Adrenal gland (tissue), 12 donors: Measurements from ENCODE around the gene TMEM132C. TPM values are rescaled to one million over a fixed set of nuclear protein-coding genes. Genes with fewer than 3 reads are reported as not detected.
"Not testable (repeated sequence)": the region's sequence is repeated elsewhere in the genome, so short reads cannot be mapped to it uniquely, and the experiment has no call there.

ENCODE experiments used
- DNase-seq, 7 donors: peaks; one replicate each; pipeline ENCODE4 v3.0.0-alpha.2; 2019 to 2020
- H3K27ac ChIP-seq, 5 donors: fragments of 200-600 bp; sonication (generic) in 4 of 5; 1 replicate in 3 of 5; 2 replicates in 2 of 5; pipeline versions ENCODE4 v1.5.1 to v1.8.0; 2016 to 2020; ENCODE audit warnings: mild to moderate bottlenecking in 1 of 5
- H3K27me3 ChIP-seq: fragments of 200-600 bp; 2 replicates; pipeline ENCODE4 v1.8.0; 2021
- H3K36me3 ChIP-seq, 2 donors: fragments of 200-600 bp; replicated peaks in 1 of 2; 1 replicate in 1 of 2; 2 replicates in 1 of 2; pipeline versions ENCODE4 v1.5.1 to v1.8.0; 2018 to 2022
- H3K4me1 ChIP-seq, 2 donors: fragments of 200-600 bp; replicated peaks in 1 of 2; 1 replicate in 1 of 2; 2 replicates in 1 of 2; pipeline versions ENCODE4 v1.5.1 to v1.8.0; 2018 to 2021
- H3K4me3 ChIP-seq, 4 donors: fragments of 200-600 bp; sonication (generic) in 3 of 4; one replicate each; pipeline ENCODE4 v1.5.1; 2016 to 2018
- H3K9me3 ChIP-seq, 3 donors: fragments of 200-600 bp; sonication (generic) in 1 of 3; replicated peaks in 1 of 3; 1 replicate in 2 of 3; 2 replicates in 1 of 3; pipeline versions ENCODE4 v1.5.1 to v1.8.0; 2016 to 2021
- CTCF ChIP-seq, 6 experiments: fragments of 450-650 bp in 4 of 6; fragments of 200-600 bp in 2 of 6; sonication (generic) in 1 of 6; IDR thresholded peaks; 1 replicate in 5 of 6; 2 replicates in 1 of 6; pipeline versions ENCODE4 v1.5.1 to v1.8.0; 2016 to 2021; ENCODE audit warnings: antibody characterized with exemption in 6 of 6, mild to moderate bottlenecking in 2 of 6, moderate library complexity in 1 of 6
- POLR2A ChIP-seq, 2 donors: fragments of 450-650 bp; IDR thresholded peaks; one replicate each; pipeline ENCODE4 v1.6.1; 2017; ENCODE audit warnings: antibody characterized with exemption in 2 of 2, mild to moderate bottlenecking in 2 of 2, moderate library complexity in 1 of 2
- WGBS, 4 donors: extraction: QIAGEN DNeasy Blood & Tissue Kit in 2 of 4; methylation state at CpG; one replicate each; pipeline versions ENCODE4 v1.1.5 to v1.1.7; 2013 to 2017; 5-methylcytosine and 5-hydroxymethylcytosine counted together
- intact Hi-C, 2 donors: fragments of 100-400 bp; cut with DNase I; formaldehyde crosslinking; loops; one replicate each; pipeline versions ENCODE4 v1.14.1 to v1.15.0; 2022 to 2023
- polyA plus RNA-seq, 3 donors: library from polyadenylated mRNA; stranded (reverse); fragments of 200-250 nt in 2 of 3; fragments of 350-450 nt in 1 of 3; fragmentation: Illumina TruSeq in 1 of 3; extraction: RNeasy Lipid Tissue Mini Kit (QIAGEN cat#74804) in 1 of 3; gene quantifications; one replicate each; pipeline ENCODE4 v1.2.3, GENCODE V29; 2013 to 2014
- total RNA-seq, 9 donors: library from RNA; depleted of rRNA in 4 of 9; stranded (reverse); fragments of >200 nt in 4 of 9; fragments of 120-200 nt in 1 of 9; fragmentation: NEBNext Ultra II Directional in 1 of 9; extraction: Animal tissue kit (Norgen Biotek cat#: 25700) in 1 of 9; gene quantifications; one replicate each; pipeline versions ENCODE4 v1.1.0 to v1.2.4, GENCODE V29; 2013 to 2023
- donor health status: healthy with polysubstance abuse.
- donor health status: Bipolar disorder and iron deficiency.
- donor health status: DM: yes; HTN: yes; CAD: no.
- donor health status: DM: no; HTN: no; CAD: no.
- donor health status: DM: no; HTN: no; CAD: no.
- donor health status: DM: yes; HTN: yes; CAD: no.

TMEM132C gene
- total and polyA plus RNA-seq, 12 donors, result 1.2 to 4.2 (median 2.5) TPM

DNA sequence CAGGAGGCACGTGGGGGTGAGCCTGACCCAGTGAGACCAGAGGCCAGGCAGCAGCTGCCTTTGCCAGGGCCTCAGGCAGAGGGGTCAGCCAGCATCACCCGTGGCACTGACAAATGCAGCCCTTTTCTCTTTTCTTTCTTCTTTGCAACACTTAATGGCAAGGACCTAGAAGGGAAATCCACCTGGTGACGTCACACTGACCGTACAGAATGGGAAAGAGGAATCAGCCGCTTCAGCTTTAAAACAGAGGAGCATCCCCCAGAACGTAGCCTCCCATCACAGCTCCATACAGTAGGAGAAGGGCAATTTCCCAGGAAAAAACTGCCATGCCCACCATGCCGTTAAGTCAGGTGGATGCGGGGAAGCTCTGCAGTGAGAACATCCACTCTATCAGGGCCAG is 328.6 kb downstream of the TMEM132C start:
- Histone ChIP-seq H3K4me1 (no peaks in the 10 kb centered on the region), H3K27me3 (no peaks in the 10 kb centered on the region), H3K9me3 (no peaks in the 10 kb centered on the region), H3K4me3 (no peak overlapping the region), H3K36me3 (no peaks in the 10 kb centered on the region), H3K27ac (no peak overlapping the region)
- TF ChIP-seq CTCF (IDR thresholded peaks at IDR 0.05) (no peak), POLR2A (IDR thresholded peaks at IDR 0.05) (no peak)
- WGBS, 4 donors, result 67 to 80% (median 70%) methylated on average over 8 of the region's 8 CpGs
- no peak for DNase-seq
- intact Hi-C loops, result no loop called here

DNA sequence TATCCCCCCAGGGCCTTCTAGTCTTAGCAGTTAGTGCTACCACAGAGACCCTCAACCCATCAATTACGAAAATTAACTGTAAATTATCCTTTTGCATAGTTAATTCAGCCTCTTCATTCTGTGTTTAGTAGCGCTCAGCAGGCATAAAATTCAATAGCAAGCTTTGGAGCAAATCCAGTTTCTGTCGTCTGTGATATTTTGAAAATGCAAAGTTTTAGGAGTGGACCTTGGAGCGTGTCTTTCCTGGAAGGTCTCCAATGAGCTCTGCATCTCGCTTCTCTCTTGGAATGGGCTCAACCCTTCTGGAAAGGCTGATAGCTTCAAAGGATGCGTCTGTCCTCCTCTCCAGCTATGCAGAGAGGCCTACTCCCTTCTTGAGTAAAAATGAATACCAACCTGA is 333.9 kb downstream of the TMEM132C start:
- no peaks in the 10 kb centered on the region for H3K27me3 ChIP-seq
- no peak for DNase-seq
- no peak for TF ChIP-seq CTCF (IDR thresholded peaks at IDR 0.05)
- TF ChIP-seq POLR2A (IDR thresholded peaks at IDR 0.05), result no peak
- no peaks in the 10 kb centered on the region for H3K4me1 ChIP-seq
- no peaks in the 10 kb centered on the region for H3K9me3 ChIP-seq
- intact Hi-C loops, result no loop called here
- no peak overlapping the region for H3K4me3 ChIP-seq
- WGBS, 4 donors, result 53 to 70% (median 59%) methylated on average over 5 to 6 of the region's 6 CpGs
- no peak overlapping the region for H3K27ac ChIP-seq
- H3K36me3 ChIP-seq, result no peaks in the 10 kb centered on the region

DNA sequence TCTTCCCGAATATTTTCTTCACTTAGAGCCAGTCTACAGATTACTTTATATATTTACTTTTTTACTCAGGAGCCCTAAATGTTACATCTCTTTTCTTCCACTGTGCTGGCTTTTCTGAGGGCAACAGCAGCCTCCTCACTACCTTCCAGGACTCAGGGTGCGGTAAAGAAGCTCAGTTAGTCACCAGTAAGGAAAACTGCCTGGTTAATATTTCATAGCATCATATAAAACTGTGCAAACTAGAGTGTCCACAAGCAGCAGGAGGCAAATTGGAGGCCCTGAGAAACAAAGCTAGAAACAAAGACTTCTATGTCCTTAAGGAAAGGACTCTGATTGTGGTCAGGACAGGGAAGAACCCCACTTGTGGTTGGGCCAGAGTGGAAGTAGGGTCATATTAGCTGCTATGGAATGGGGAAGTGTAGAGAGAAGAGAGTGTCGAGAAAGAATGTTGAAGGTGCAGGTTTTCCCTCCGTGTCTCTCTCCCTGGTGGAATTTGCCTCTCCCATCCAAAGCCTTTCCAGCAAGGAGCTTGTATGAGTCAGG is 336.7 kb downstream of the TMEM132C start:
- Histone ChIP-seq H3K27ac (no peak overlapping the region), H3K36me3 (no peaks in the 10 kb centered on the region), H3K4me3 (no peak overlapping the region), H3K4me1 (no peaks in the 10 kb centered on the region), H3K27me3 (no peaks in the 10 kb centered on the region), H3K9me3 (no peaks in the 10 kb centered on the region)
- TF ChIP-seq CTCF (IDR thresholded peaks at IDR 0.05) (no peak), POLR2A (IDR thresholded peaks at IDR 0.05) (no peak)
- WGBS, 4 donors, result 59 to 78% (median 68%) methylated on average over 4 of the region's 4 CpGs
- no peak for DNase-seq
- intact Hi-C loops, result no loop called here

GRCh38 chr12:128604219-128604618 is 337.2 kb downstream of the TMEM132C start:
- H3K4me1 ChIP-seq, H3K27me3 ChIP-seq, H3K9me3 ChIP-seq, H3K4me3 ChIP-seq, intact Hi-C loops, H3K27ac ChIP-seq, H3K36me3 ChIP-seq, DNase-seq: not testable (repeated sequence)
- 31 to 53% (median 43%) methylated on average over 1 of the region's 1 CpG for WGBS, 4 donors

- no peak overlapping the region for H3K27ac ChIP-seq
- WGBS, 4 donors, result 38 to 58% (median 48%) methylated on average over 2 to 4 of the region's 4 CpGs
- H3K36me3 ChIP-seq, result no peaks in the 10 kb centered on the region
- TF ChIP-seq POLR2A (IDR thresholded peaks at IDR 0.05) (no peak), CTCF (IDR thresholded peaks at IDR 0.05) (no peak)
- H3K9me3 ChIP-seq, result no peaks in the 10 kb centered on the region
- H3K27me3 ChIP-seq, result no peaks in the 10 kb centered on the region
- no peak for DNase-seq
- no peaks in the 10 kb centered on the region for H3K4me1 ChIP-seq
- H3K4me3 ChIP-seq, result no peak overlapping the region
- intact Hi-C loops, result no loop called here
Observed at GRCh38 chr12:128606051-128606450, 339.1 kb downstream of the TMEM132C start.
